ENCODE results near the gene FERD3L. TPM values are rescaled to one million over a fixed set of nuclear protein-coding genes. Genes with fewer than 3 reads are reported as not detected.

The FERD3L gene
- polyA plus RNA-seq, 1 donor (not counting 4 experiments of a cell fraction or from before 2014, with no cell fraction given): not detected

DNA sequence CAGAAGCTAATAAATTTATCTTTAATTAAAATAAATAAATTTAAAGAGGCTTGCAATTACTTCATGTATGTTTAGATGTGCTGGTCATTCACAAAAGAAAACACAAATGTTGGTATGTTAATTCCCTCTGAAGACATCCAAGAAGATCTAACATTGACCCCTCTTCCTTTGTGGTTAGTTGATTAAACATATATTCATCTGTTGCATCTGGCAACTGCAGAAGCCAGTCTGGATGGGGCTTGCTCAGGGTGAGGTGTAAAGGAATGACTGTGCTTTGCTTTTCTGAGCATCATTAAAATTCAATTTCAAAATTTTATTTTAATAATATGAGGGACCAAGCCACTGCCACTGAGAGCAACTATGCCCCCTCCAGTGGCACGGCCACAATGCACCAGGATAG lies 36.4 kb upstream of the FERD3L start:
- no peak overlapping the region for H2AFZ ChIP-seq (ENCODE audit: control insufficient read depth, low read length)
- FAIRE-seq (no peak), DNase-seq (ENCODE audit: low read depth, low spot score) (no peak)
- no peaks in the 10 kb centered on the region for H3K36me3 ChIP-seq (ENCODE audit: control insufficient read depth in 2 of 2, extremely low read depth in 1 of 2, insufficient read depth in 2 of 2, low read length in 2 of 2)
- dilution Hi-C loops (cut with MboI; ENCODE audit: extremely low pct_ligation_motif_present, low sequenced_read_pairs): no loop called here
- H3K4me2 ChIP-seq (ENCODE audit: control insufficient read depth, extremely low read depth, insufficient read depth, low read depth, low read length): no peak overlapping the region
- TF ChIP-seq, protein P1, sequence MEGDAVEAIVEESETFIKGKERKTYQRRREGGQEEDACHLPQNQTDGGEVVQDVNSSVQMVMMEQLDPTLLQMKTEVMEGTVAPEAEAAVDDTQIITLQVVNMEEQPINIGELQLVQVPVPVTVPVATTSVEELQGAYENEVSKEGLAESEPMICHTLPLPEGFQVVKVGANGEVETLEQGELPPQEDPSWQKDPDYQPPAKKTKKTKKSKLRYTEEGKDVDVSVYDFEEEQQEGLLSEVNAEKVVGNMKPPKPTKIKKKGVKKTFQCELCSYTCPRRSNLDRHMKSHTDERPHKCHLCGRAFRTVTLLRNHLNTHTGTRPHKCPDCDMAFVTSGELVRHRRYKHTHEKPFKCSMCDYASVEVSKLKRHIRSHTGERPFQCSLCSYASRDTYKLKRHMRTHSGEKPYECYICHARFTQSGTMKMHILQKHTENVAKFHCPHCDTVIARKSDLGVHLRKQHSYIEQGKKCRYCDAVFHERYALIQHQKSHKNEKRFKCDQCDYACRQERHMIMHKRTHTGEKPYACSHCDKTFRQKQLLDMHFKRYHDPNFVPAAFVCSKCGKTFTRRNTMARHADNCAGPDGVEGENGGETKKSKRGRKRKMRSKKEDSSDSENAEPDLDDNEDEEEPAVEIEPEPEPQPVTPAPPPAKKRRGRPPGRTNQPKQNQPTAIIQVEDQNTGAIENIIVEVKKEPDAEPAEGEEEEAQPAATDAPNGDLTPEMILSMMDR (optimal IDR thresholded peaks at IDR 0.05 in 1 of 3, IDR thresholded peaks at IDR 0.05 in 1 of 3, conservative IDR thresholded peaks at IDR 0.05 in 1 of 3; ENCODE audit: extremely low read depth in 1 of 3, insufficient read depth in 2 of 3, low read length in 3 of 3): no peak
- TF ChIP-seq EZH2 (IDR thresholded peaks at IDR 0.05; ENCODE audit: low read length): no peak
- H4K20me1 ChIP-seq (ENCODE audit: control insufficient read depth, extremely low read depth, insufficient read depth, low read length): no peaks in the 10 kb centered on the region
- H3K9ac ChIP-seq (ENCODE audit: control insufficient read depth, extremely low read depth, insufficient read depth, low read length): no peak overlapping the region
- no peak overlapping the region for H3K27ac ChIP-seq (ENCODE audit: control insufficient read depth, insufficient read depth, low read length)
- no peak overlapping the region for H3K4me3 ChIP-seq (ENCODE audit: control insufficient read depth in 2 of 3, extremely low read depth in 1 of 3, insufficient read depth in 2 of 3, low read depth in 1 of 3, low read length in 3 of 3)
- no peaks in the 10 kb centered on the region for H3K4me1 ChIP-seq (ENCODE audit: control insufficient read depth, extremely low read depth, insufficient read depth, low read length)
- no peaks in the 10 kb centered on the region for H3K9me1 ChIP-seq (ENCODE audit: control insufficient read depth, extremely low read depth, insufficient read depth, low read length)
- H3K9me3 ChIP-seq (ENCODE audit: control insufficient read depth, low read depth, low read length): no peaks in the 10 kb centered on the region
- no peaks in the 10 kb centered on the region for H3K79me2 ChIP-seq (ENCODE audit: control insufficient read depth, insufficient read depth, low read length)
- H3K27me3 ChIP-seq (ENCODE audit: control insufficient read depth, extremely low read depth, insufficient read depth, low read length): no peaks in the 10 kb centered on the region

DNA sequence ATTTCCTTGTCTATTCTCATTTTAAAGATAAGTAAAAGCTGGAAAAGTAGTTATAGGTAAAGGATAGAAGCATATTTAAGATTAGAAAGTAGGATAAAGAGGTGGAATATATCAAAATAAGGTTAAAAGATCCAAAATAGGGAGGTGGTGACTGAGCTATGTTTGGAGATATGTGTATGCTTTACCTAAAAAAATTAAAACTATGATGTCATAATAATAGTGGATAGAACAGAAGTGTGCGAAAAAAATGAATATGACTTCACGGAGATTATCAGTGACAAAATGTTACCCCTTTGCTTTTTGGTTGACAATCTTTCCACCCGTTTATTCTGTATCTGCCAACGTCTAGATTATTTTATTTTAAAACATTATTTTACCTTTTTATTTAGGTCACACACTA lies 33.4 kb upstream of the FERD3L start:
- no peak overlapping the region for H3K4me3 ChIP-seq (ENCODE audit: control insufficient read depth in 2 of 3, extremely low read depth in 1 of 3, insufficient read depth in 2 of 3, low read depth in 1 of 3, low read length in 3 of 3)
- H2AFZ ChIP-seq (ENCODE audit: control insufficient read depth, low read length): no peak overlapping the region
- no peaks in the 10 kb centered on the region for H3K79me2 ChIP-seq (ENCODE audit: control insufficient read depth, insufficient read depth, low read length)
- no peaks in the 10 kb centered on the region for H4K20me1 ChIP-seq (ENCODE audit: control insufficient read depth, extremely low read depth, insufficient read depth, low read length)
- no peak for FAIRE-seq
- H3K9me3 ChIP-seq (ENCODE audit: control insufficient read depth, low read depth, low read length): no peaks in the 10 kb centered on the region
- no peak overlapping the region for H3K9ac ChIP-seq (ENCODE audit: control insufficient read depth, extremely low read depth, insufficient read depth, low read length)
- no peak for DNase-seq (ENCODE audit: low read depth, low spot score)
- H3K27ac ChIP-seq (ENCODE audit: control insufficient read depth, insufficient read depth, low read length): no peak overlapping the region
- TF ChIP-seq, protein P1 (optimal IDR thresholded peaks at IDR 0.05 in 1 of 3, IDR thresholded peaks at IDR 0.05 in 1 of 3, conservative IDR thresholded peaks at IDR 0.05 in 1 of 3; ENCODE audit: extremely low read depth in 1 of 3, insufficient read depth in 2 of 3, low read length in 3 of 3): no peak
- TF ChIP-seq EZH2 (IDR thresholded peaks at IDR 0.05; ENCODE audit: low read length): no peak
- H3K4me2 ChIP-seq (ENCODE audit: control insufficient read depth, extremely low read depth, insufficient read depth, low read depth, low read length): no peak overlapping the region
- no peaks in the 10 kb centered on the region for H3K4me1 ChIP-seq (ENCODE audit: control insufficient read depth, extremely low read depth, insufficient read depth, low read length)
- no peaks in the 10 kb centered on the region for H3K9me1 ChIP-seq (ENCODE audit: control insufficient read depth, extremely low read depth, insufficient read depth, low read length)
- dilution Hi-C loops (cut with MboI; ENCODE audit: extremely low pct_ligation_motif_present, low sequenced_read_pairs): no loop called here
- no peaks in the 10 kb centered on the region for H3K27me3 ChIP-seq (ENCODE audit: control insufficient read depth, extremely low read depth, insufficient read depth, low read length)
- H3K36me3 ChIP-seq (ENCODE audit: control insufficient read depth in 2 of 2, extremely low read depth in 1 of 2, insufficient read depth in 2 of 2, low read length in 2 of 2): no peaks in the 10 kb centered on the region

Data from keratinocyte (primary cell).